ENCODE data around the gene SCFD2.
A peak's percentile ranks its signal among the peaks of the same experiment; 100 is the strongest.

SCFD2 gene

GRCh38 chr4:52883183-52883621 is 482.7 kb downstream of the SCFD2 start:
- no peak for DNase-seq (ENCODE audit: low read depth)

GRCh38 chr4:52880994-52881393 is 484.9 kb downstream of the SCFD2 start:
- no peak for DNase-seq (ENCODE audit: low read depth)

- no peak for DNase-seq (ENCODE audit: low read depth)
Measured at GRCh38 chr4:52879471-52879870, 486.4 kb downstream of the SCFD2 start.

- DNase-seq (ENCODE audit: low read depth) = no peak
Measured at GRCh38 chr4:52877694-52878093, 488.2 kb downstream of the SCFD2 start.

- no peak for DNase-seq (ENCODE audit: low read depth)
Measured at GRCh38 chr4:52877036-52877435, 488.8 kb downstream of the SCFD2 start.

- no peak for DNase-seq (ENCODE audit: low read depth)
Measured at GRCh38 chr4:52876069-52876468, 489.8 kb downstream of the SCFD2 start.

- no peak for DNase-seq (ENCODE audit: low read depth)
Measured at GRCh38 chr4:52874948-52875347, 490.9 kb downstream of the SCFD2 start.

- no peak for DNase-seq (ENCODE audit: low read depth)
Measured at GRCh38 chr4:52873861-52874343, 492.0 kb downstream of the SCFD2 start.

- no peak for DNase-seq (ENCODE audit: low read depth)
Measured at GRCh38 chr4:52873191-52873590, 492.7 kb downstream of the SCFD2 start.

GRCh38 chr4:52870225-52870624 is 495.6 kb downstream of the SCFD2 start:
- DNase-seq (ENCODE audit: low read depth) = no peak

GRCh38 chr4:52869656-52870055 is 496.2 kb downstream of the SCFD2 start:
- no peak for DNase-seq (ENCODE audit: low read depth)

GRCh38 chr4:52869196-52869595 is 496.7 kb downstream of the SCFD2 start:
- DNase-seq (ENCODE audit: low read depth) = no peak

GRCh38 chr4:52868133-52868532 is 497.7 kb downstream of the SCFD2 start:
- DNase-seq (ENCODE audit: low read depth) = no peak

GRCh38 chr4:52867163-52867562 is 498.7 kb downstream of the SCFD2 start:
- no peak for DNase-seq (ENCODE audit: low read depth)

GRCh38 chr4:52866734-52867133 is 499.1 kb downstream of the SCFD2 start:
- DNase-seq (ENCODE audit: low read depth) = no peak

- DNase-seq (ENCODE audit: low read depth) = no peak
Measured at GRCh38 chr4:52865300-52865699, 500.6 kb downstream of the SCFD2 start.

- DNase-seq (ENCODE audit: low read depth) = no peak
Measured at GRCh38 chr4:52864793-52865192, 501.1 kb downstream of the SCFD2 start.

- DNase-seq (ENCODE audit: low read depth) = no peak
Measured at GRCh38 chr4:52863324-52863723, 502.5 kb downstream of the SCFD2 start.

GRCh38 chr4:52862639-52863161 is 503.2 kb downstream of the SCFD2 start:
- DNase-seq (ENCODE audit: low read depth) = no peak

GRCh38 chr4:52861879-52862616 is 503.8 kb downstream of the SCFD2 start, which contains the start of gene RASL11B:
TSS of gene RASL11B (plus strand) at chr4:52862317. CDS start at chr4:52862508, 191 bp downstream.
- DNase-seq (ENCODE audit: low read depth) = peak; percentile 74

GRCh38 chr4:52861171-52861823 is 504.6 kb downstream of the SCFD2 start:
- no peak for DNase-seq (ENCODE audit: low read depth)

- no peak for DNase-seq (ENCODE audit: low read depth)
Measured at GRCh38 chr4:52860361-52860760, 505.5 kb downstream of the SCFD2 start.

- no peak for DNase-seq (ENCODE audit: low read depth)
Measured at GRCh38 chr4:52856801-52857200, 509.1 kb downstream of the SCFD2 start.

All from ELR (cell line).